ENCODE data around the gene DPT.

DNA sequence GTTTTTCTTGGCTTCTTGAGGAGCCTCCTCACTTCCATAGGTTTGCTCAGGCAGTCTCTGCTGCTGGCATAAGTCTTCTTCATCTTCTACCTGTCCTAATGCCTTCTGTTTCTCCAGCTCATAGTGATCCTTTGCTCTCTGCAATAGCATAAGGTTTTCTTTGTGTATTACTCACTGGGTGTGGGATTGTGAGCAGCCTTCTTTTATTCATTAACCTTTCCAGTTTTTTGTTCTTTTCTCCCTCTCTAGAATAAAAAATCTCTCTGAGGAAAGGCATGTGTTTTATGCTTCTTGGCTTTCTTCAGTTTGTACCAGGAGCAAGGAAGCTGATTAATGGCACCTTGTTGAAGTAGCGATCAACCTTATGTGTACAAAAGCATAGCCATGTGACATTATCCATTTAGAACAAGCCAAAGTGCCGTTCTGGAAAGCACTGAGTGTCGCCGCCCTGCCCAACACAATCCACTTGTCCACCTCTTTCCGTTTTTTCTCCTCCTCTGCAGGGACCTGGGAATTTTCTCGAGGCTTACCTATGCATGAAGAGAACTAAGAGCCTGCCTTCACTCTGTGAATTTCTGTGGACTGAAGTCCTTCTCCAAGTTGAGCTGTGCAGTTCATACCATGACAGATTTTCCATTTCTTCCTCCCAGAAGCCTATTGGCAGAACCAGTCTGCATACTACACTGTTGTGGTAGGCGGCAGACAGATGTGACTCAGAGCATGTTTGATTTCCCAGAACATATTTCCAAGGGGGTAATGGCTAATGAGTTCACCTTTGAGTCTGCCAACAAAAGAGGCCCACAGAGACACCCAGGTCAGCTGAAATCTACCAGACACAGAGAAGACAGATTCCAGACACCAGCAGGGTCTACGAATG, 39.0 kb downstream of the DPT start:
- TF ChIP-seq, protein P1, sequence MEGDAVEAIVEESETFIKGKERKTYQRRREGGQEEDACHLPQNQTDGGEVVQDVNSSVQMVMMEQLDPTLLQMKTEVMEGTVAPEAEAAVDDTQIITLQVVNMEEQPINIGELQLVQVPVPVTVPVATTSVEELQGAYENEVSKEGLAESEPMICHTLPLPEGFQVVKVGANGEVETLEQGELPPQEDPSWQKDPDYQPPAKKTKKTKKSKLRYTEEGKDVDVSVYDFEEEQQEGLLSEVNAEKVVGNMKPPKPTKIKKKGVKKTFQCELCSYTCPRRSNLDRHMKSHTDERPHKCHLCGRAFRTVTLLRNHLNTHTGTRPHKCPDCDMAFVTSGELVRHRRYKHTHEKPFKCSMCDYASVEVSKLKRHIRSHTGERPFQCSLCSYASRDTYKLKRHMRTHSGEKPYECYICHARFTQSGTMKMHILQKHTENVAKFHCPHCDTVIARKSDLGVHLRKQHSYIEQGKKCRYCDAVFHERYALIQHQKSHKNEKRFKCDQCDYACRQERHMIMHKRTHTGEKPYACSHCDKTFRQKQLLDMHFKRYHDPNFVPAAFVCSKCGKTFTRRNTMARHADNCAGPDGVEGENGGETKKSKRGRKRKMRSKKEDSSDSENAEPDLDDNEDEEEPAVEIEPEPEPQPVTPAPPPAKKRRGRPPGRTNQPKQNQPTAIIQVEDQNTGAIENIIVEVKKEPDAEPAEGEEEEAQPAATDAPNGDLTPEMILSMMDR (IDR thresholded peaks at IDR 0.05 in 2 of 3, conservative IDR thresholded peaks at IDR 0.05 in 1 of 3; ENCODE audit: borderline replicate concordance in 1 of 3, insufficient read depth in 1 of 3, low read depth in 2 of 3, low read length in 2 of 3), result no peak
- TF ChIP-seq FOSL1 (IDR thresholded peaks at IDR 0.05; ENCODE audit: low read depth) (no peak), ZFX (IDR thresholded peaks at IDR 0.05) (no peak), POLR2AphosphoS5 (IDR thresholded peaks at IDR 0.05; ENCODE audit: low read depth, low read length) (no peak), TCF7L2 (IDR thresholded peaks at IDR 0.05; ENCODE audit: borderline replicate concordance, extremely low read depth, insufficient read depth, insufficient read length) (no peak), ELF1 (IDR thresholded peaks at IDR 0.05; ENCODE audit: borderline replicate concordance, low read depth) (no peak)
- TF ChIP-seq, protein P2, sequence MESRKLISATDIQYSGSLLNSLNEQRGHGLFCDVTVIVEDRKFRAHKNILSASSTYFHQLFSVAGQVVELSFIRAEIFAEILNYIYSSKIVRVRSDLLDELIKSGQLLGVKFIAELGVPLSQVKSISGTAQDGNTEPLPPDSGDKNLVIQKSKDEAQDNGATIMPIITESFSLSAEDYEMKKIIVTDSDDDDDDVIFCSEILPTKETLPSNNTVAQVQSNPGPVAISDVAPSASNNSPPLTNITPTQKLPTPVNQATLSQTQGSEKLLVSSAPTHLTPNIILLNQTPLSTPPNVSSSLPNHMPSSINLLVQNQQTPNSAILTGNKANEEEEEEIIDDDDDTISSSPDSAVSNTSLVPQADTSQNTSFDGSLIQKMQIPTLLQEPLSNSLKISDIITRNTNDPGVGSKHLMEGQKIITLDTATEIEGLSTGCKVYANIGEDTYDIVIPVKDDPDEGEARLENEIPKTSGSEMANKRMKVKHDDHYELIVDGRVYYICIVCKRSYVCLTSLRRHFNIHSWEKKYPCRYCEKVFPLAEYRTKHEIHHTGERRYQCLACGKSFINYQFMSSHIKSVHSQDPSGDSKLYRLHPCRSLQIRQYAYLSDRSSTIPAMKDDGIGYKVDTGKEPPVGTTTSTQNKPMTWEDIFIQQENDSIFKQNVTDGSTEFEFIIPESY (IDR thresholded peaks at IDR 0.05; ENCODE audit: extremely low read depth, insufficient replicate concordance, low read length), result no peak

Data from HCT116 (cell line).